ENCODE data around the gene ATP2B2.

DNA sequence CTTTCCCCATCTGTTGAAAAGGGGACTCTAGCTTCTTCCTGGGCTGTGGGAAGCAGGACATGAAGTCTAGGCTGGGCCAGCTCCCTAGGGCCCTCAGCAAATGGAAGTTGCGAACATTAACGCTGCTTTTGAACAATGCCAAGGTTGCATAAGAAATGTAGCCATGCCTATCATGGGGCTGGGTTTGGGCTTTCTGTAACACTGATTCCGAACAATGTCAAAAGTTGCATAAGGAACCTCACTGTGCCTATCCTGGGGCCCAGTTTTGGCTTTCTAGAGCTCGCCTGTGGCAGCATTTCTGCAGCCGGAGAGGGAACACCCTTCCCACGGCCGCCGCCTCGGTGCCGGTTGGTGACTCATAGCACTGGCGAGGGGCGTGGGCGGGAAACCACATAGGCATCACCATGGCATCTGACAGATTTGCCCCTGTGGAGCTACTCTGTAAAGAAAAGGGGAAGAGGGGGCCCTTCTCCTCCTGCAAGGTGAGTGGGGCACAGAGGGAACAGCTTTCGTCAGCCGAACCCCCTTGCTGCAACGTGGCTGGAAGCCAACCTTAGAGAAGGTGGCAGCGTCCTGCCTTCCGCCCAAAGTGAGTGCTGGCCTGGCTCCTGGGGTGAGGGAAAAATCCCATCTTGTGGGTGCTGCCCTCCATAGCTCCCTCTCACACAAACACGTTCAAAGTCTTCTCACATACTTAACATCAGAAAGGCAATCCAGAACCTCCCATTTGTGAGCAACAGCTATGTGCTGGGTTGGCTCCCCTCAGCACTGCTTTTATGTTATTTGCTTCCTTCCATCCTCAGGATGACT, 46.6 kb upstream of the ATP2B2 start:
- no peak for TF ChIP-seq CEBPB (IDR thresholded peaks at IDR 0.05; ENCODE audit: borderline replicate concordance in 1 of 2, low read depth in 2 of 2, low read length in 2 of 2)
- TF ChIP-seq, protein P1, sequence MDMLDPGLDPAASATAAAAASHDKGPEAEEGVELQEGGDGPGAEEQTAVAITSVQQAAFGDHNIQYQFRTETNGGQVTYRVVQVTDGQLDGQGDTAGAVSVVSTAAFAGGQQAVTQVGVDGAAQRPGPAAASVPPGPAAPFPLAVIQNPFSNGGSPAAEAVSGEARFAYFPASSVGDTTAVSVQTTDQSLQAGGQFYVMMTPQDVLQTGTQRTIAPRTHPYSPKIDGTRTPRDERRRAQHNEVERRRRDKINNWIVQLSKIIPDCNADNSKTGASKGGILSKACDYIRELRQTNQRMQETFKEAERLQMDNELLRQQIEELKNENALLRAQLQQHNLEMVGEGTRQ (IDR thresholded peaks at IDR 0.05; ENCODE audit: borderline replicate concordance, low read depth, low read length): no peak
- TF ChIP-seq, protein P2, sequence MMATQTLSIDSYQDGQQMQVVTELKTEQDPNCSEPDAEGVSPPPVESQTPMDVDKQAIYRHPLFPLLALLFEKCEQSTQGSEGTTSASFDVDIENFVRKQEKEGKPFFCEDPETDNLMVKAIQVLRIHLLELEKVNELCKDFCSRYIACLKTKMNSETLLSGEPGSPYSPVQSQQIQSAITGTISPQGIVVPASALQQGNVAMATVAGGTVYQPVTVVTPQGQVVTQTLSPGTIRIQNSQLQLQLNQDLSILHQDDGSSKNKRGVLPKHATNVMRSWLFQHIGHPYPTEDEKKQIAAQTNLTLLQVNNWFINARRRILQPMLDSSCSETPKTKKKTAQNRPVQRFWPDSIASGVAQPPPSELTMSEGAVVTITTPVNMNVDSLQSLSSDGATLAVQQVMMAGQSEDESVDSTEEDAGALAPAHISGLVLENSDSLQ (IDR thresholded peaks at IDR 0.05): no peak
- TF ChIP-seq FOXM1 (IDR thresholded peaks at IDR 0.05; ENCODE audit: low read depth, low read length): no peak
- TF ChIP-seq, protein P3, sequence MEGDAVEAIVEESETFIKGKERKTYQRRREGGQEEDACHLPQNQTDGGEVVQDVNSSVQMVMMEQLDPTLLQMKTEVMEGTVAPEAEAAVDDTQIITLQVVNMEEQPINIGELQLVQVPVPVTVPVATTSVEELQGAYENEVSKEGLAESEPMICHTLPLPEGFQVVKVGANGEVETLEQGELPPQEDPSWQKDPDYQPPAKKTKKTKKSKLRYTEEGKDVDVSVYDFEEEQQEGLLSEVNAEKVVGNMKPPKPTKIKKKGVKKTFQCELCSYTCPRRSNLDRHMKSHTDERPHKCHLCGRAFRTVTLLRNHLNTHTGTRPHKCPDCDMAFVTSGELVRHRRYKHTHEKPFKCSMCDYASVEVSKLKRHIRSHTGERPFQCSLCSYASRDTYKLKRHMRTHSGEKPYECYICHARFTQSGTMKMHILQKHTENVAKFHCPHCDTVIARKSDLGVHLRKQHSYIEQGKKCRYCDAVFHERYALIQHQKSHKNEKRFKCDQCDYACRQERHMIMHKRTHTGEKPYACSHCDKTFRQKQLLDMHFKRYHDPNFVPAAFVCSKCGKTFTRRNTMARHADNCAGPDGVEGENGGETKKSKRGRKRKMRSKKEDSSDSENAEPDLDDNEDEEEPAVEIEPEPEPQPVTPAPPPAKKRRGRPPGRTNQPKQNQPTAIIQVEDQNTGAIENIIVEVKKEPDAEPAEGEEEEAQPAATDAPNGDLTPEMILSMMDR (IDR thresholded peaks at IDR 0.05 in 2 of 3, conservative IDR thresholded peaks at IDR 0.05 in 1 of 3; ENCODE audit: control insufficient read depth in 2 of 3, extremely low read depth in 1 of 3, insufficient read depth in 1 of 3, low read depth in 3 of 3, low read length in 3 of 3): no peak
- no peak for TF ChIP-seq POLR2AphosphoS5 (IDR thresholded peaks at IDR 0.05; ENCODE audit: low read length)
- no peak for TF ChIP-seq ZZZ3 (IDR thresholded peaks at IDR 0.05; ENCODE audit: control insufficient read depth, insufficient read length, low read depth)
- TF ChIP-seq, protein P4, sequence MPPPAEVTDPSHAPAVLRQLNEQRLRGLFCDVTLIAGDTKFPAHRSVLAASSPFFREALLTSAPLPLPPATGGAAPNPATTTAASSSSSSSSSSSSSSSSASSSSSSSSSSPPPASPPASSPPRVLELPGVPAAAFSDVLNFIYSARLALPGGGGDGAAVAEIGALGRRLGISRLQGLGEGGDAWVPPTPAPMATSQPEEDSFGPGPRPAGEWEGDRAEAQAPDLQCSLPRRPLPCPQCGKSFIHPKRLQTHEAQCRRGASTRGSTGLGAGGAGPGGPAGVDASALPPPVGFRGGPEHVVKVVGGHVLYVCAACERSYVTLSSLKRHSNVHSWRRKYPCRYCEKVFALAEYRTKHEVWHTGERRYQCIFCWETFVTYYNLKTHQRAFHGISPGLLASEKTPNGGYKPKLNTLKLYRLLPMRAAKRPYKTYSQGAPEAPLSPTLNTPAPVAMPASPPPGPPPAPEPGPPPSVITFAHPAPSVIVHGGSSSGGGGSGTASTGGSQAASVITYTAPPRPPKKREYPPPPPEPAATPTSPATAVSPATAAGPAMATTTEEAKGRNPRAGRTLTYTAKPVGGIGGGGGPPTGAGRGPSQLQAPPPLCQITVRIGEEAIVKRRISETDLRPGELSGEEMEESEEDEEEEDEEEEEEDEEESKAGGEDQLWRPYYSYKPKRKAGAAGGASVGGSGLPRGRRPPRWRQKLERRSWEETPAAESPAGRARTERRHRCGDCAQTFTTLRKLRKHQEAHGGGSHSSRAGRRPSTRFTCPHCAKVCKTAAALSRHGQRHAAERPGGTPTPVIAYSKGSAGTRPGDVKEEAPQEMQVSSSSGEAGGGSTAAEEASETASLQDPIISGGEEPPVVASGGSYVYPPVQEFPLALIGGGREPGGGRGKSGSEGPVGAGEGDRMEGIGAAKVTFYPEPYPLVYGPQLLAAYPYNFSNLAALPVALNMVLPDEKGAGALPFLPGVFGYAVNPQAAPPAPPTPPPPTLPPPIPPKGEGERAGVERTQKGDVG (CRISPR knock-in tag; IDR thresholded peaks at IDR 0.05): no peak
